ENCODE data around the gene TRDMT1.

- no peak for TF ChIP-seq EZH2 (IDR thresholded peaks at IDR 0.05; ENCODE audit: insufficient read depth, low read length)
- TF ChIP-seq CTCF (IDR thresholded peaks at IDR 0.05; ENCODE audit: insufficient read depth, low read depth, low read length), result no peak
Measured at GRCh38 chr10:17122052-17122451, 79.4 kb downstream of the TRDMT1 start.
